ENCODE results near the gene RUFY2. TPM values are rescaled to one million over a fixed set of nuclear protein-coding genes. Genes with fewer than 3 reads are reported as not detected.

The RUFY2 gene
- total RNA-seq, 1 donor from 2014 or later: 7.5 TPM

GRCh38 chr10:68334672-68335467 lies 72.2 kb downstream of the RUFY2 start:
- H3K4me1 ChIP-seq: peaks cover 4 to 20% of the 10 kb centered on the region in 2 donors
- peaks cover 15 to 16% of the 10 kb centered on the region in 2 donors for H3K36me3 ChIP-seq
- H3K4me3 ChIP-seq: peak overlapping the region; percentile 94 to 98
- peak overlapping the region in 1 of 2 donors; percentile 50 for H3K27ac ChIP-seq
- TF ChIP-seq CTCF (IDR thresholded peaks at IDR 0.05): no peak
- no peak for DNase-seq (ENCODE audit: low spot score in 2 of 2)
- intact Hi-C loops (cut with DNase I): loop anchor here (5.0 kb wide), 2 partner anchors 483 to 573 kb away; no protein-coding TSS in a partner anchor
- H3K9me3 ChIP-seq: no peaks in the 10 kb centered on the region
- H3K27me3 ChIP-seq: no peaks in the 10 kb centered on the region

- H3K9me3 ChIP-seq: no peaks in the 10 kb centered on the region
- peaks cover 4 to 15% of the 10 kb centered on the region in 2 donors for H3K4me1 ChIP-seq
- H3K4me3 ChIP-seq: peak overlapping the region; percentile 94 to 98
- peak overlapping the region; percentile 100 for H3K27ac ChIP-seq
- no peak for DNase-seq (ENCODE audit: low spot score in 2 of 2)
- no peaks in the 10 kb centered on the region for H3K27me3 ChIP-seq
- intact Hi-C loops (cut with DNase I): loop anchor here (2.0 to 5.0 kb wide), 3 partner anchors 73 to 571 kb away; partner anchors contain the start of gene RUFY2
- no peak for TF ChIP-seq CTCF (IDR thresholded peaks at IDR 0.05)
- peaks cover 4% of the 10 kb centered on the region in 2 donors for H3K36me3 ChIP-seq
Observed at GRCh38 chr10:68333440-68334431, 73.3 kb downstream of the RUFY2 start.

- H3K4me1 ChIP-seq: peaks cover 4 to 14% of the 10 kb centered on the region in 2 donors
- no peaks in the 10 kb centered on the region for H3K9me3 ChIP-seq
- no peak for DNase-seq (ENCODE audit: low spot score in 2 of 2)
- intact Hi-C loops (cut with DNase I): loop anchor here (2.0 to 5.0 kb wide), 3 partner anchors 74 to 571 kb away; partner anchors contain the start of gene RUFY2
- TF ChIP-seq CTCF (IDR thresholded peaks at IDR 0.05): no peak
- H3K4me3 ChIP-seq: peak overlapping the region; percentile 94 to 98
- peak overlapping the region; percentile 100 for H3K27ac ChIP-seq
- H3K36me3 ChIP-seq: no peaks in the 10 kb centered on the region
- H3K27me3 ChIP-seq: no peaks in the 10 kb centered on the region
Observed at GRCh38 chr10:68333058-68333395, 74.0 kb downstream of the RUFY2 start.

- intact Hi-C loops (cut with DNase I): loop anchor here (1.0 to 5.0 kb wide), 4 partner anchors 74 to 570 kb away; partner anchors contain the start of genes RUFY2 and SIRT1
- Histone ChIP-seq H3K27me3 (no peaks in the 10 kb centered on the region), H3K36me3 (no peaks in the 10 kb centered on the region), H3K4me3 (peak within 1 kb of the TSS; percentile 94 to 98), H3K27ac (peak within 1 kb of the TSS; percentile 100), H3K9me3 (no peaks in the 10 kb centered on the region), H3K4me1 (peaks cover 4 to 10% of the 10 kb centered on the region in 2 donors)
- TF ChIP-seq CTCF (IDR thresholded peaks at IDR 0.05): peak; percentile 7 to 48 (median 36)
- DNase-seq (ENCODE audit: low spot score in 2 of 2): peak; percentile 12 to 81
Observed at GRCh38 chr10:68332259-68333057, 74.6 kb downstream of the RUFY2 start, which contains the start of gene PBLD. PBLD (minus strand) TSS chr10:68332928; CDS start chr10:68306844, 26,084 bp downstream.
